ENCODE results near the gene ATG12.
"Not testable (repeated sequence)": the region's sequence is repeated elsewhere in the genome, so short reads cannot be mapped to it uniquely, and the experiment has no call there.

Gene ATG12

DNA sequence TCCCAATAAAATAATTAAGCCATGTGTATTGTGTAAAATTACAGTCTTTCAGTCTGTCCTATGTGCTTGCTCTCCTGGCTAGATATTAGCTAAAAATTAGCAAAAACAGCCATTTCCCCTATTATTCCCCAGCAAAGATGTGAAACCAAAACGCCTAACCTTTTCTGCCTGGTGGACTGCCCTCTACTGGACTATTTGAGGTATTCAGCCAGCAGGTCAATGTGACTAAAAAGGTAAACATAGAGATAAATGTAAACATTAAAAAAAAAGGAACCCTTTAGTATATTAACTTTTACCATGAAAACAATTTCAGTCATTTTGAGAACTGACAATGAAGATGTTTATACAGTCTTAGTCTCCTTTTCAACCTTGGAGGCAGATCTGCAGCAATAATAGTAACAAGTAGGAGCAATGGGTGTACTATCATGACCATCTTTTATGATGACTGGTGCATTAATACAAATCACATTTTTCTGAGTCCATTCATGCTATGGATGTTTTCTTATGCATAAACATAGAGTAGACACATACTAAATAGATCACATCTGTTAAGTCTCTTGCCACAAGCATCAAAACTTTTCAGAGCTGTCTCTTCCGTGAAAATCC is 10.1 kb downstream of the ATG12 start:
- no peaks in the 10 kb centered on the region for H3K4me1 ChIP-seq (ENCODE audit: low read depth, poor library complexity, severe bottlenecking)
- no peak overlapping the region for H3K27ac ChIP-seq
- H3K9ac ChIP-seq: no peak overlapping the region
- no peaks in the 10 kb centered on the region for H3K79me2 ChIP-seq (ENCODE audit: insufficient read depth, low read depth)
- H3K4me3 ChIP-seq (IDR thresholded peaks at IDR 0.05; ENCODE audit: insufficient read depth, low read depth, low read length): no peak overlapping the region
- H3K36me3 ChIP-seq (ENCODE audit: insufficient read depth): peaks cover 9% of the 10 kb centered on the region; the same call in 1 of the 2 replicates
- peaks cover 5% of the 10 kb centered on the region; the same call in 1 of the 2 replicates for H4K20me1 ChIP-seq (ENCODE audit: insufficient read depth)
- H2AFZ ChIP-seq (ENCODE audit: low read depth): no peak overlapping the region
- no peaks in the 10 kb centered on the region for H3K27me3 ChIP-seq (ENCODE audit: insufficient read depth, low read depth)
- H3K4me2 ChIP-seq: no peak overlapping the region
- TF ChIP-seq, protein P1, sequence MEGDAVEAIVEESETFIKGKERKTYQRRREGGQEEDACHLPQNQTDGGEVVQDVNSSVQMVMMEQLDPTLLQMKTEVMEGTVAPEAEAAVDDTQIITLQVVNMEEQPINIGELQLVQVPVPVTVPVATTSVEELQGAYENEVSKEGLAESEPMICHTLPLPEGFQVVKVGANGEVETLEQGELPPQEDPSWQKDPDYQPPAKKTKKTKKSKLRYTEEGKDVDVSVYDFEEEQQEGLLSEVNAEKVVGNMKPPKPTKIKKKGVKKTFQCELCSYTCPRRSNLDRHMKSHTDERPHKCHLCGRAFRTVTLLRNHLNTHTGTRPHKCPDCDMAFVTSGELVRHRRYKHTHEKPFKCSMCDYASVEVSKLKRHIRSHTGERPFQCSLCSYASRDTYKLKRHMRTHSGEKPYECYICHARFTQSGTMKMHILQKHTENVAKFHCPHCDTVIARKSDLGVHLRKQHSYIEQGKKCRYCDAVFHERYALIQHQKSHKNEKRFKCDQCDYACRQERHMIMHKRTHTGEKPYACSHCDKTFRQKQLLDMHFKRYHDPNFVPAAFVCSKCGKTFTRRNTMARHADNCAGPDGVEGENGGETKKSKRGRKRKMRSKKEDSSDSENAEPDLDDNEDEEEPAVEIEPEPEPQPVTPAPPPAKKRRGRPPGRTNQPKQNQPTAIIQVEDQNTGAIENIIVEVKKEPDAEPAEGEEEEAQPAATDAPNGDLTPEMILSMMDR (conservative IDR thresholded peaks at IDR 0.05; ENCODE audit: low read depth, low read length): peak; percentile 68

DNA sequence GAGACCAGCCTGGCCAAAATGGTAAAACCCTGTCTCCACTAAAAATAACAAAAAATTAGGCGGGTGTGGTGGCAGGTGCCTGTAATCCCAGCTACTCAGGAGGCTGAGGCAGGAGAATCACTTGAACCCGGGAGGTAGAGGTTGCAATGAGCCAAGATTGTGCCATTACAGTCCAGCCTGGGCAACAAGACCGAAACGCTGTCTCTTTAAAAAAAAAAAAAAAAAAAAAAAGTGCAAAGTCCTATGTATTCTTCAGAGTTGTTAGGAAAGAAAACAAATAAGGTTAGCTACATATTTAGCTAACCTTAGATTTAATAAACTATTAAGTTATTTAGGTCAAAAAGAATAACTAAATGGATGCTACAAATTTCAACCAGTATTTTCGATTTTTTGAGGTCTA is 11.5 kb downstream of the ATG12 start:
- H3K36me3 ChIP-seq (ENCODE audit: insufficient read depth): peaks cover 3% of the 10 kb centered on the region; the same call in 1 of the 2 replicates

DNA sequence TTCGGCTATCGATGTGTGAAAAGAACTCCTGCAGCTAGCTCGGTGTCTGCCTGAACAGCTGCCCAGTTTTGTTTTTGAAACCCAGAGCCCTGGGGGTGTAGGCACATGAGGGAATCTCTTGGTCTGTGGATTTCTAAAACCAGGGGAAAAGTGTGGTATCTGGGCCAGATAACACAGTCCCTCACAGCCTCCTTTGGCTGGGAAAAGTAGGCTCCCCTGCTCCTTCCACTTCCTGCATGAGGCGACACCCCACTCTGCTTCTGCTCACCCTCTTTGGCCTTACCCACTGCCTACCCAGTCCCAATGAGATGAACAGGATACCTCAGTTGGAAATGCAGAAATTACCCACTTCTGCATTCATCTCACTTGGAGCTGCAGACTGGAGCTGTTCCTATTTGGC is 15.4 kb downstream of the ATG12 start:
- TF ChIP-seq, protein P1 (conservative IDR thresholded peaks at IDR 0.05; ENCODE audit: low read depth, low read length): no peak
- Histone ChIP-seq H3K4me3 (IDR thresholded peaks at IDR 0.05; ENCODE audit: insufficient read depth, low read depth, low read length) (no peak overlapping the region), H3K9ac (no peak overlapping the region), H2AFZ (ENCODE audit: low read depth) (no peak overlapping the region), H3K4me1 (ENCODE audit: low read depth, poor library complexity, severe bottlenecking) (no peaks in the 10 kb centered on the region), H3K27ac (no peak overlapping the region), H3K27me3 (ENCODE audit: insufficient read depth, low read depth) (no peaks in the 10 kb centered on the region), H4K20me1 (ENCODE audit: insufficient read depth) (no peaks in the 10 kb centered on the region), H3K79me2 (ENCODE audit: insufficient read depth, low read depth) (no peaks in the 10 kb centered on the region), H3K4me2 (no peak overlapping the region), H3K36me3 (ENCODE audit: insufficient read depth) (no peaks in the 10 kb centered on the region)

More for the DNA sequence above, 11.5 kb downstream of the ATG12 start:
- Histone ChIP-seq H3K4me1 (ENCODE audit: low read depth, poor library complexity, severe bottlenecking) (no peaks in the 10 kb centered on the region), H4K20me1 (ENCODE audit: insufficient read depth) (peaks cover 5% of the 10 kb centered on the region; the same call in 1 of the 2 replicates), H3K4me3 (IDR thresholded peaks at IDR 0.05; ENCODE audit: insufficient read depth, low read depth, low read length) (no peak overlapping the region), H3K4me2 (no peak overlapping the region), H3K79me2 (ENCODE audit: insufficient read depth, low read depth) (no peaks in the 10 kb centered on the region), H3K9ac (no peak overlapping the region), H3K27ac (no peak overlapping the region), H3K27me3 (ENCODE audit: insufficient read depth, low read depth) (no peaks in the 10 kb centered on the region), H2AFZ (ENCODE audit: low read depth) (no peak overlapping the region)
- TF ChIP-seq, protein P1 (conservative IDR thresholded peaks at IDR 0.05; ENCODE audit: low read depth, low read length): no peak

DNA sequence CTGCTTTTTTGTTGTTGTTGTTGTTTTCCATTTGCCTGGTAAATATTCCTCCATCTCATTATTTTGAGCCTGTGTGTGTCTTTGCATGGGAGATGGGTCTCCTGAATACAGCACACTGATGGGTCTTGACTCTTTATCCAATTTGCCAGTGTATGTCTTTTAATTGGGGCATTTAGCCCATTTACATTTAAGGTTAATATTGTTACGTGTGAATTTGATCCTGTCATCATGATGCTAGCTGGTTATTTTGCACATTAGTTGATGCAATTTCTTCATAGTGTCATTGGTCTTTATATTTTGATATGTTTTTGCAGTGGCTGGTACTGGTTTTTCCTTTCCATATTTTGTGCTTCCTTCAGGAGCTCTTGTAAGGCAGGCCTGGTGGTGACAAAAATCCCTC is 16.4 kb downstream of the ATG12 start:
- H3K4me2 ChIP-seq; H3K4me1 ChIP-seq (ENCODE audit: low read depth, poor library complexity, severe bottlenecking); H3K79me2 ChIP-seq (ENCODE audit: insufficient read depth, low read depth); H3K27me3 ChIP-seq (ENCODE audit: insufficient read depth, low read depth); H3K4me3 ChIP-seq (IDR thresholded peaks at IDR 0.05; ENCODE audit: insufficient read depth, low read depth, low read length); H3K27ac ChIP-seq; H3K9ac ChIP-seq; H3K36me3 ChIP-seq (ENCODE audit: insufficient read depth); H4K20me1 ChIP-seq (ENCODE audit: insufficient read depth); H2AFZ ChIP-seq (ENCODE audit: low read depth): not testable (repeated sequence)

DNA sequence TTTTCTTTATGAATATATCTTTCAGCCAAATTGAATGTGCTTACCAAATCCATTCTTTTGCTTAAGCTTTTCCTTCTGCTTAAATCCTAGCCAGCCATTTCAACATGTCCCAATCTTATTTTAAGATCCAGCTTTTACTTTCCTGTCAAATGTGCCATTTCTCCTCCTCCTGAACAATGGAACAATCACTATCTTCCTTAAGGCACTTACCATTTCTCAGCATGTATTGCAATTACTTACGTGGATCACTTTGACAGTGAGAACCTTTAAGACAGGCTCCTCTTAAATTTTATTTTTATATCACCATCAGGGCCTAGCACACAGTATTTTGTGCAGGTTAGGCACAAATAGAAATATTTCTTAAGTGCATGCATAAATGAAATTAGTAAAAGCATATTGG is 20.5 kb downstream of the ATG12 start:
- TF ChIP-seq, protein P1 (conservative IDR thresholded peaks at IDR 0.05; ENCODE audit: low read depth, low read length): no peak
- H3K27me3 ChIP-seq (ENCODE audit: insufficient read depth, low read depth): no peaks in the 10 kb centered on the region
- H3K4me1 ChIP-seq (ENCODE audit: low read depth, poor library complexity, severe bottlenecking): no peaks in the 10 kb centered on the region
- no peaks in the 10 kb centered on the region for H3K79me2 ChIP-seq (ENCODE audit: insufficient read depth, low read depth)
- no peak overlapping the region for H2AFZ ChIP-seq (ENCODE audit: low read depth)
- H3K4me2 ChIP-seq: no peak overlapping the region
- no peaks in the 10 kb centered on the region for H3K36me3 ChIP-seq (ENCODE audit: insufficient read depth)
- no peaks in the 10 kb centered on the region for H4K20me1 ChIP-seq (ENCODE audit: insufficient read depth)
- H3K9ac ChIP-seq: no peak overlapping the region
- no peak overlapping the region for H3K4me3 ChIP-seq (IDR thresholded peaks at IDR 0.05; ENCODE audit: insufficient read depth, low read depth, low read length)
- H3K27ac ChIP-seq: no peak overlapping the region

Measured in KMS-11 (cell line).